Measurements from ENCODE around the gene PCSK2.

The PCSK2 gene

GRCh38 chr20:17248224-17248623 is 21.4 kb downstream of the PCSK2 start:
- Histone ChIP-seq H3K27ac (ENCODE audit: low read depth, low read length, severe bottlenecking) (no peak overlapping the region), H3K9me3 (ENCODE audit: control insufficient read depth, low read length) (no peaks in the 10 kb centered on the region), H3K4me3 (ENCODE audit: extremely low read depth, insufficient read depth, low read length, poor library complexity, severe bottlenecking) (no peak overlapping the region), H3K4me1 (ENCODE audit: control insufficient read depth, insufficient read depth, low read length, poor library complexity, severe bottlenecking) (no peaks in the 10 kb centered on the region), H3K36me3 (ENCODE audit: control insufficient read depth, insufficient read depth, low read length) (no peaks in the 10 kb centered on the region)
- 73 to 85% methylated on average over 2 of the region's 3 CpGs for WGBS, 2 experiments (ENCODE audit: insufficient coverage in 2 of 2)

- H3K27ac ChIP-seq (ENCODE audit: low read depth, low read length, severe bottlenecking), result no peak overlapping the region
- H3K4me3 ChIP-seq (ENCODE audit: extremely low read depth, insufficient read depth, low read length, poor library complexity, severe bottlenecking), result no peak overlapping the region
- H3K36me3 ChIP-seq (ENCODE audit: control insufficient read depth, insufficient read depth, low read length), result peaks cover 6% of the 10 kb centered on the region
- H3K4me1 ChIP-seq (ENCODE audit: control insufficient read depth, insufficient read depth, low read length, poor library complexity, severe bottlenecking), result no peaks in the 10 kb centered on the region
- H3K9me3 ChIP-seq (ENCODE audit: control insufficient read depth, low read length), result no peaks in the 10 kb centered on the region
- 77 to 82% methylated on average over 2 to 3 of the region's 3 CpGs for WGBS, 2 experiments (ENCODE audit: insufficient coverage in 2 of 2)
Observed at GRCh38 chr20:17262786-17263185, 35.9 kb downstream of the PCSK2 start.

- Histone ChIP-seq H3K36me3 (ENCODE audit: control insufficient read depth, insufficient read depth, low read length) (peaks cover 2% of the 10 kb centered on the region), H3K9me3 (ENCODE audit: control insufficient read depth, low read length) (no peaks in the 10 kb centered on the region), H3K27ac (ENCODE audit: low read depth, low read length, severe bottlenecking) (no peak overlapping the region), H3K4me1 (ENCODE audit: control insufficient read depth, insufficient read depth, low read length, poor library complexity, severe bottlenecking) (no peaks in the 10 kb centered on the region), H3K4me3 (ENCODE audit: extremely low read depth, insufficient read depth, low read length, poor library complexity, severe bottlenecking) (no peak overlapping the region)
- no CpG with 5 or more reads among the region's 3 CpGs for WGBS, 2 experiments (ENCODE audit: insufficient coverage in 2 of 2)
Observed at GRCh38 chr20:17273717-17274116, 46.9 kb downstream of the PCSK2 start.

- Histone ChIP-seq H3K9me3 (ENCODE audit: control insufficient read depth, low read length) (no peaks in the 10 kb centered on the region), H3K4me1 (ENCODE audit: control insufficient read depth, insufficient read depth, low read length, poor library complexity, severe bottlenecking) (no peaks in the 10 kb centered on the region), H3K36me3 (ENCODE audit: control insufficient read depth, insufficient read depth, low read length) (peaks cover 2% of the 10 kb centered on the region)
Observed at GRCh38 chr20:17276101-17276500, 49.3 kb downstream of the PCSK2 start.

GRCh38 chr20:17281478-17281877 is 54.6 kb downstream of the PCSK2 start:
- H3K27ac ChIP-seq (ENCODE audit: low read depth, low read length, severe bottlenecking), result no peak overlapping the region
- no peak overlapping the region for H3K4me3 ChIP-seq (ENCODE audit: extremely low read depth, insufficient read depth, low read length, poor library complexity, severe bottlenecking)
- H3K36me3 ChIP-seq (ENCODE audit: control insufficient read depth, insufficient read depth, low read length), result peaks cover under 1% of the 10 kb centered on the region
- no peaks in the 10 kb centered on the region for H3K9me3 ChIP-seq (ENCODE audit: control insufficient read depth, low read length)
- H3K4me1 ChIP-seq (ENCODE audit: control insufficient read depth, insufficient read depth, low read length, poor library complexity, severe bottlenecking), result peaks cover 6% of the 10 kb centered on the region

More at GRCh38 chr20:17276101-17276500, 49.3 kb downstream of the PCSK2 start:
- H3K4me3 ChIP-seq (ENCODE audit: extremely low read depth, insufficient read depth, low read length, poor library complexity, severe bottlenecking), result no peak overlapping the region
- no peak overlapping the region for H3K27ac ChIP-seq (ENCODE audit: low read depth, low read length, severe bottlenecking)

GRCh38 chr20:17282501-17282900 is 55.7 kb downstream of the PCSK2 start:
- 100% methylated on average over 1 of the region's 3 CpGs; no CpG with 5 or more reads in 1 of the 2 experiments for whole genome bisulfite sequencing, 2 experiments (ENCODE audit: insufficient coverage in 2 of 2)
- H3K27ac ChIP-seq (ENCODE audit: low read depth, low read length, severe bottlenecking), result no peak overlapping the region

GRCh38 chr20:17287503-17287902 is 60.7 kb downstream of the PCSK2 start:
- H3K27ac ChIP-seq (ENCODE audit: low read depth, low read length, severe bottlenecking), result no peak overlapping the region
- no peaks in the 10 kb centered on the region for H3K9me3 ChIP-seq (ENCODE audit: control insufficient read depth, low read length)
- no peaks in the 10 kb centered on the region for H3K36me3 ChIP-seq (ENCODE audit: control insufficient read depth, insufficient read depth, low read length)
- 100% methylated on average over 1 of the region's 2 CpGs for WGBS, 2 experiments (ENCODE audit: insufficient coverage in 2 of 2)
- no peak overlapping the region for H3K4me3 ChIP-seq (ENCODE audit: extremely low read depth, insufficient read depth, low read length, poor library complexity, severe bottlenecking)
- H3K4me1 ChIP-seq (ENCODE audit: control insufficient read depth, insufficient read depth, low read length, poor library complexity, severe bottlenecking), result peaks cover 11% of the 10 kb centered on the region

More at GRCh38 chr20:17282501-17282900, 55.7 kb downstream of the PCSK2 start:
- H3K4me3 ChIP-seq (ENCODE audit: extremely low read depth, insufficient read depth, low read length, poor library complexity, severe bottlenecking), result no peak overlapping the region
- H3K4me1 ChIP-seq (ENCODE audit: control insufficient read depth, insufficient read depth, low read length, poor library complexity, severe bottlenecking), result peaks cover 6% of the 10 kb centered on the region
- H3K9me3 ChIP-seq (ENCODE audit: control insufficient read depth, low read length), result no peaks in the 10 kb centered on the region
- H3K36me3 ChIP-seq (ENCODE audit: control insufficient read depth, insufficient read depth, low read length), result no peaks in the 10 kb centered on the region

GRCh38 chr20:17287998-17288397 is 61.2 kb downstream of the PCSK2 start:
- H3K27ac ChIP-seq (ENCODE audit: low read depth, low read length, severe bottlenecking), result no peak overlapping the region
- WGBS, 2 experiments (ENCODE audit: insufficient coverage in 2 of 2), result 83 to 100% methylated on average over 2 to 3 of the region's 3 CpGs
- no peak overlapping the region for H3K4me3 ChIP-seq (ENCODE audit: extremely low read depth, insufficient read depth, low read length, poor library complexity, severe bottlenecking)
- no peaks in the 10 kb centered on the region for H3K36me3 ChIP-seq (ENCODE audit: control insufficient read depth, insufficient read depth, low read length)
- no peaks in the 10 kb centered on the region for H3K9me3 ChIP-seq (ENCODE audit: control insufficient read depth, low read length)
- H3K4me1 ChIP-seq (ENCODE audit: control insufficient read depth, insufficient read depth, low read length, poor library complexity, severe bottlenecking), result peaks cover 11% of the 10 kb centered on the region

- Histone ChIP-seq H3K9me3 (ENCODE audit: control insufficient read depth, low read length) (no peaks in the 10 kb centered on the region), H3K4me1 (ENCODE audit: control insufficient read depth, insufficient read depth, low read length, poor library complexity, severe bottlenecking) (peaks cover 5% of the 10 kb centered on the region), H3K4me3 (ENCODE audit: extremely low read depth, insufficient read depth, low read length, poor library complexity, severe bottlenecking) (no peak overlapping the region), H3K27ac (ENCODE audit: low read depth, low read length, severe bottlenecking) (no peak overlapping the region), H3K36me3 (ENCODE audit: control insufficient read depth, insufficient read depth, low read length) (no peaks in the 10 kb centered on the region)
- WGBS, 2 experiments (ENCODE audit: insufficient coverage in 2 of 2), result 70 to 100% methylated on average over 1 to 2 of the region's 3 CpGs
Observed at GRCh38 chr20:17295151-17295726, 68.4 kb downstream of the PCSK2 start.

- no peaks in the 10 kb centered on the region for H3K9me3 ChIP-seq (ENCODE audit: control insufficient read depth, low read length)
- H3K27ac ChIP-seq (ENCODE audit: low read depth, low read length, severe bottlenecking), result no peak overlapping the region
- peaks cover 5% of the 10 kb centered on the region for H3K4me1 ChIP-seq (ENCODE audit: control insufficient read depth, insufficient read depth, low read length, poor library complexity, severe bottlenecking)
- H3K4me3 ChIP-seq (ENCODE audit: extremely low read depth, insufficient read depth, low read length, poor library complexity, severe bottlenecking), result no peak overlapping the region
- H3K36me3 ChIP-seq (ENCODE audit: control insufficient read depth, insufficient read depth, low read length), result no peaks in the 10 kb centered on the region
- 82 to 93% methylated on average over 1 to 4 of the region's 4 CpGs for WGBS, 2 experiments (ENCODE audit: insufficient coverage in 2 of 2)
Observed at GRCh38 chr20:17295991-17296390, 69.2 kb downstream of the PCSK2 start.

GRCh38 chr20:17298171-17298570 is 71.3 kb downstream of the PCSK2 start:
- Histone ChIP-seq H3K27ac (ENCODE audit: low read depth, low read length, severe bottlenecking) (no peak overlapping the region), H3K36me3 (ENCODE audit: control insufficient read depth, insufficient read depth, low read length) (no peaks in the 10 kb centered on the region), H3K9me3 (ENCODE audit: control insufficient read depth, low read length) (no peaks in the 10 kb centered on the region), H3K4me3 (ENCODE audit: extremely low read depth, insufficient read depth, low read length, poor library complexity, severe bottlenecking) (no peak overlapping the region), H3K4me1 (ENCODE audit: control insufficient read depth, insufficient read depth, low read length, poor library complexity, severe bottlenecking) (no peaks in the 10 kb centered on the region)
